Bronchial epithelial cell (primary cell): ENCODE data around the gene SRGAP3. TPM values are rescaled to one million over a fixed set of nuclear protein-coding genes. Genes with fewer than 3 reads are reported as not detected.
A peak's percentile ranks its signal among the peaks of the same experiment; 100 is the strongest.

Source experiments
- DNase-seq: peaks from one replicate; pipeline ENCODE4 v3.0.0-alpha.2; 2010; ENCODE audit warnings: low read depth
- FAIRE-seq: peaks from 2 replicates; lab custom pipeline; 2011; peaks lifted over from hg19 to GRCh38; lab: Jason Lieb, UNC
- H3K27me3 ChIP-seq: 2 replicates; pipeline ENCODE4 v1.5.1; 2011; ENCODE audit warnings: low read length; ENCODE audit not compliant: control insufficient read depth, insufficient read depth
- H3K36me3 ChIP-seq: 2 replicates; pipeline ENCODE4 v1.5.1; 2011; ENCODE audit warnings: low read length; ENCODE audit not compliant: control insufficient read depth, insufficient read depth
- H3K4me3 ChIP-seq: 2 replicates; pipeline ENCODE4 v1.5.1; 2011; ENCODE audit warnings: mild to moderate bottlenecking, low read depth, low read length, control low read depth
- total RNA-seq: library from RNA; depleted of rRNA; stranded (reverse); fragments of >200 nt; gene quantifications from 2 replicates; pipeline ENCODE4 v1.2.1, GENCODE V29; 2014
- TF ChIP-seq, protein P1 (sequence below): IDR thresholded peaks from 2 replicates; pipeline ENCODE4 v1.5.1; 2011; ENCODE audit warnings: mild to moderate bottlenecking, moderate library complexity, low read length, control low read depth, inconsistent platforms; ENCODE audit not compliant: insufficient read depth, severe bottlenecking

Gene SRGAP3
- total RNA-seq, 1 donor from 2014 or later: 30.5 TPM

DNA sequence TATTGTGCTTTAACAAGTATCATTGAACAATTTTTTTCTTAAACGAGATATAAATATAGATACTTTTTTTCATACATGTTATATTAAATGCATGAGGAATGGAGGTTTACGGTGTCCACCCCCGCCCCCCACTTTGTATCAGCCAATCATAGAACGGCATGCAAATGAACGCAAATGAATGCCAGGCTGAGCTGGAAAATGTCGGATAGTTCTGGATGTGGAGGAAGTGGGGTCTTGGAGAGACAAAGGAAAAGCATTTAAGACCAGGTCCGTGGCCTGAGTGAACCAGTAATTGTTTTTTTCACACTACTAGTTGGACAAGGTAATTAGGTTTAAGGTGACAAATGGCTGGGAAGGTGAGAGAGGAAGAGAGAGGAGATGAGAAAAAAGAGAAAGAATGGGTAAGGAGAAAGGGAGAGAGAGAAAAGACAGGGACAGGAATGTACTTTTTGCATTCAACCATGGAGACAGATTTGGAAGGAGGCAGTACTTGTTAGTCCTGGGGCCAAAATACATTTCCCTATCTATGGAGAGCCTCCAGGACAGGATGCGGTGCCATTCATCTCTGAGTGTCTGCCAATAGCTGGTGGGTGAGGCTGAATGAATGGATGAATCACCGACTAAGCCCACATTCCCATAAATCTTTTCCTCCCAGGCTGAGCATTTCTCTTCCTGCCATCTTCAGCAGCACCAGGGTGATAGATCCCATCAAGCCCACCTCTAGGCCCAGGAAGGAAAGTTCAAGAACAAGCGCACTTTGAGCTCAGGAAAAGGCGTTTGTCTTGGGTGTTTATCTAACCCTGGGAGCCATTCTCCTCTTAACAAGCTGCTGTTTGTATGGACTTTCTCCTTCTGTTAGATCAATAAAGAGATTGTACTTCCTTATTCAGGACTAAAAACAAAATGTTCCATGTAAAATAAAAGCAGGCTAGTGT is 284.7 kb downstream of the SRGAP3 start:
- FAIRE-seq: peak; percentile 87
- peak; percentile 91 for DNase-seq
- H3K36me3 ChIP-seq: no peaks in the 10 kb centered on the region
- H3K4me3 ChIP-seq: no peak overlapping the region
- TF ChIP-seq, protein P1, sequence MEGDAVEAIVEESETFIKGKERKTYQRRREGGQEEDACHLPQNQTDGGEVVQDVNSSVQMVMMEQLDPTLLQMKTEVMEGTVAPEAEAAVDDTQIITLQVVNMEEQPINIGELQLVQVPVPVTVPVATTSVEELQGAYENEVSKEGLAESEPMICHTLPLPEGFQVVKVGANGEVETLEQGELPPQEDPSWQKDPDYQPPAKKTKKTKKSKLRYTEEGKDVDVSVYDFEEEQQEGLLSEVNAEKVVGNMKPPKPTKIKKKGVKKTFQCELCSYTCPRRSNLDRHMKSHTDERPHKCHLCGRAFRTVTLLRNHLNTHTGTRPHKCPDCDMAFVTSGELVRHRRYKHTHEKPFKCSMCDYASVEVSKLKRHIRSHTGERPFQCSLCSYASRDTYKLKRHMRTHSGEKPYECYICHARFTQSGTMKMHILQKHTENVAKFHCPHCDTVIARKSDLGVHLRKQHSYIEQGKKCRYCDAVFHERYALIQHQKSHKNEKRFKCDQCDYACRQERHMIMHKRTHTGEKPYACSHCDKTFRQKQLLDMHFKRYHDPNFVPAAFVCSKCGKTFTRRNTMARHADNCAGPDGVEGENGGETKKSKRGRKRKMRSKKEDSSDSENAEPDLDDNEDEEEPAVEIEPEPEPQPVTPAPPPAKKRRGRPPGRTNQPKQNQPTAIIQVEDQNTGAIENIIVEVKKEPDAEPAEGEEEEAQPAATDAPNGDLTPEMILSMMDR: no peak
- H3K27me3 ChIP-seq: no peaks in the 10 kb centered on the region

DNA sequence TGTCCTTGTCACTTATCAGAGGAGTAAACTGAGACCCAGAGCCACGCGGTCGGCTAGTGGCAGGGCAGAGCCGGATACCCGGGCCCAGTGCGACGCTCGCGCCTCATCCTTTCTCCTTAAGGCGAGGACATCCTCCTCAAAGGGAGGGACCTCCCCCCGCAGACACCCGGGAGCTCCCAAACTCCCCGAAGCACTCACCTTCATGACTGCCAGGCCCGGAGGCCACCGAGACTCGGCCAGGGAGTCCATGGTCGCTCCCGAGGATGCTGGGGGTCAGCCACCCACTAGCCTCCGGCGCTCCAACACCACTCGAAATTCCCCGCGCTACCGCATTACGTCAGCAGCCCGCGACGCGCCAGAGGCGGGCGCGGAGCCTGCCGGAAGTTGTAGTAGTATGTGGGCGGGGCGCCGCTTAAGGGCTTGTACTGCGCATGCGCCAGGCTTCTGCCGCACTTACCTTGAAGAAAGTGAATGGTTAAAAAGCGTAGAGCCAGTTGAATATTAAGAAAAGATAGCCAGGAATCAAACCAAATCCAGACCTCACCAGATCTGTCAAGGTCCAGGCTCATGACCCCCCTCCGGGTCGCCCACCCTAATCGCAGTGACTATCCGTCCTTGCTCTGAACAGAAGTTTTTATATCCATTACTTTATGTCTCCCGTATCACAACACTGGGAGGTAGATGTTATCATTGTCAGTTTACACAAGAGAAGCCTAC is 286.2 kb downstream of the SRGAP3 start, which contains the start of gene RAD18:
TSS of gene RAD18 (minus strand) at position 336 of the 717 bp plus-strand sequence. CDS start at position 249, 87 bp downstream.
- Histone ChIP-seq H3K36me3 (no peaks in the 10 kb centered on the region), H3K27me3 (no peaks in the 10 kb centered on the region), H3K4me3 (peak within 1 kb of the TSS; percentile 51)
- FAIRE-seq (no peak), DNase-seq (peak; percentile 80)
- TF ChIP-seq, protein P1: no peak

DNA sequence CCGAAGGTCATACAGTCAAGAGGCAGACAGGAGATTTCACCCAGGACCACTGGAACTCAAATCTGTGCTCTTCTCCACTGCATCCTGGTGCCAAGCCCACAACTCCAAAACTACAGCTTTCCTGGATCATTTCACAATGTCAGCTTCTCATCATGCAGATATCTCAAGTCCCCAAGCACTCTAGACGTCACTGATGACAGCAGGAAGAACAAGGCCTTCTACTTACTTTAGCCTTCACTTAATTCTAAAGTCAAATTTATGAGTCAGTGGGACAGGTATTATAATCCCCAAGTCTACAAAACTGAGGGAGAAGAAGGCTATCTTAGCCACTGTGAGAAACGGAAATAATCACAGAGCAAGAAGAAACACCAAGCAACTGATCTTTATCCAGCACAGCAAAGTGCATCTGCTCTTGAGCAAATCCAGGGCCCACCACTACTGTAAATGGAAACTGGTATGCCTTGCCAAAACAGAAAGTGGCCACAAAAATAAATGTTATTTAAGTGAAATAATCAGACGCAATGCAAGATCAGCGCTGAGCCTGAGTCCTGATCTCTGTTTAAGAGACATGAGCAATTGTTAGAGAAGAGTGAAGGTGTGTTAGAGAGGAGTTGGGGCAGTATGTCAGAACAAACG is 287.1 kb downstream of the SRGAP3 start:
- Histone ChIP-seq H3K36me3 (no peaks in the 10 kb centered on the region), H3K4me3 (peak overlapping the region; percentile 51), H3K27me3 (no peaks in the 10 kb centered on the region)
- TF ChIP-seq, protein P1: no peak
- peak; percentile 8 for DNase-seq
- FAIRE-seq: no peak

DNA sequence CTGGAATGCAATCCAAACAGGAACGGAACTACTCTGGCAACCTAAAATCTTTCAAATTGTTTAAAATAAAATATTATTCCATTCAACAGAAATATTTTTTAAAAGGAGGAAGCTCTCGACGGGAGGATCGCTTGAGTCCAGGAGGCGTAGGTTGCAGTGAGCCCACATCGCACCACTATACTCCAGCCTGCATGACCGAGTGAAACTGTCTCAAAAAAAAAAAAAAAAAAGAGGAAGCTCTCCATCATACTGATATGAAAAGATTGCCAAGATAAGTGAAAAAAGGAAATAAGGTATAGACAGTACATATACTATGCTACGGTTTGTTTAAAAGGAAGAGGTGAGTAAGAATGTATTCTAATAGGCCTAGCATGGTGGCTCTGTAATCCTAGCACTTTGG is 289.8 kb downstream of the SRGAP3 start:
- FAIRE-seq (no peak), DNase-seq (no peak)
- H3K27me3 ChIP-seq: no peaks in the 10 kb centered on the region
- TF ChIP-seq, protein P1: no peak
- H3K36me3 ChIP-seq: no peaks in the 10 kb centered on the region
- no peak overlapping the region for H3K4me3 ChIP-seq

DNA sequence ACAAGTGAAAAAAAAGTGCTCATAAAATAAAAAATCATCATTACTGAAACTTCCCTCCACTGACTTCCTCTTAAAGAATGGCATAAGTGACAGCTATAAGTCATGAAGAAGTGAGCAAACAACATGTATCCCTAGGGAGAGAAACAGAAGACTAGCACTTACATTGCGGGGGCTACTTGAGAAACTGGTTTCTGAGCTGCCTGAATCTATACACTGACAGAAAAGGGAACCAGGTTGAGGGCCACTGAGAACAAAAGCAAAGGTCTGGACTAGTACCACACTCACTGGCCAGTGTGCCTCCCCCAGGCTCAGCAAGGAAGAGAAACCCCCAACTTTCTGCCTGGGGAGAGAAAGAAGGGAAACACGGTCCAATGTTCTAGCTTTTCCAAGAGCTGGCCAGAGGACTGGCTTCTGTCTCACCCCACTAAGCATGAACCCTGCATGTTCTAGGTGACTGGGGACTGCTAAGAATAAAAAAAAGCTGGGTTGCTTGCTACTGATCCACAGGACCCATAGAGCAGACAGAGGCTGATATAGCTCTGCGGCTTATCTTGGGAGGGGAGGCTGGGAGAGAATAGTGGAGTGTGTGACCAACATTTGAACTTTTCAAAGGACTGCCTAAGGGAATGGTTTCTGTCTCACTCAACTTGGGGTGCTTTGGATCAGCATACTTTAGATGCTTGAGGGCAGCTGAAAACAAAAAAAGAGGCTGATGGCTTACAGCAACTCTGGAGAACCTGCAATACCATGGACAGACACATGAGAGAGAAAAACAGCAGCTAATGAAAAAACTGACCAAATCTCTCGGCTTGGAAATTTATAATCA is 294.3 kb downstream of the SRGAP3 start:
- no peak for DNase-seq
- Histone ChIP-seq H3K4me3 (no peak overlapping the region), H3K27me3 (no peaks in the 10 kb centered on the region), H3K36me3 (no peaks in the 10 kb centered on the region)
- no peak for FAIRE-seq
- TF ChIP-seq, protein P1: no peak
